H1 (cell line): ENCODE results near the gene KLHL29. TPM values are rescaled to one million over a fixed set of nuclear protein-coding genes. Genes with fewer than 3 reads are reported as not detected.

ENCODE experiments used
- CTCF ChIA-PET: fragments of 300-600 bp; sonication (Branson Sonifier 250); formaldehyde crosslinking; loops from one replicate; lab custom pipeline; 2021; ENCODE audit not compliant: partially characterized antibody; lab: Charles Lee
- POLR2A ChIA-PET: fragments of 300-600 bp; sonication (Branson Sonifier 250); formaldehyde crosslinking; loops from one replicate; lab custom pipeline; 2021; ENCODE audit warnings: inconsistent platforms; ENCODE audit not compliant: partially characterized antibody; lab: Charles Lee
- DNase-seq, 2 experiments: peaks; one replicate each; pipeline versions ENCODE4 v3.0.0 to v3.0.0-alpha.2; 2010 to 2022; ENCODE audit warnings: low spot score in 2 of 2, low read depth in 1 of 2, mixed read lengths in 1 of 2
- FAIRE-seq: peaks from 2 replicates; lab custom pipeline; 2011; peaks lifted over from hg19 to GRCh38; lab: Jason Lieb, UNC
- H2AFZ ChIP-seq: 2 replicates; pipeline ENCODE4 v1.8.1; 2012; ENCODE audit warnings: low read length, inconsistent platforms
- H2AK5ac ChIP-seq: 2 replicates; pipeline ENCODE4 v1.6.1; 2013; ENCODE audit warnings: low read depth, low read length
- H2BK120ac ChIP-seq: replicated peaks from 2 replicates; pipeline ENCODE3; 2013; ENCODE audit warnings: low read depth, low read length, inconsistent platforms
- H2BK12ac ChIP-seq: 2 replicates; pipeline ENCODE4 v1.6.1; 2013; ENCODE audit warnings: low read depth, low read length
- H2BK15ac ChIP-seq: 2 replicates; pipeline ENCODE4 v1.6.1; 2013; ENCODE audit warnings: low read length
- H2BK20ac ChIP-seq: 2 replicates; pipeline ENCODE4 v1.6.1; 2013; ENCODE audit warnings: low read length
- H2BK5ac ChIP-seq: 2 replicates; pipeline ENCODE4 v1.6.1; 2013; ENCODE audit warnings: low read depth, low read length
- H3K14ac ChIP-seq: 2 replicates; pipeline ENCODE4 v1.6.1; 2013; ENCODE audit warnings: inconsistent platforms; ENCODE audit not compliant: insufficient read length
- H3K18ac ChIP-seq: 2 replicates; pipeline ENCODE4 v1.6.1; 2013; ENCODE audit warnings: low read length; ENCODE audit errors: extremely low read depth
- H3K23ac ChIP-seq: 2 replicates; pipeline ENCODE4 v1.6.1; 2013; ENCODE audit warnings: inconsistent platforms; ENCODE audit not compliant: insufficient read length
- H3K23me2 ChIP-seq: 2 replicates; pipeline ENCODE4 v1.6.1; 2013; ENCODE audit warnings: low read depth, low read length
- H3K27ac ChIP-seq: 2 replicates; pipeline ENCODE4 v1.6.1; 2011; ENCODE audit warnings: low read depth, low read length, inconsistent platforms
- H3K27me3 ChIP-seq, 4 experiments: replicated peaks in 1 of 4; 1 replicate in 1 of 4; 2 replicates in 3 of 4; pipeline versions ENCODE4 v1.6.1 to v1.8.1; 2011 to 2013; ENCODE audit warnings: low read length in 3 of 4, mild to moderate bottlenecking in 3 of 4, inconsistent platforms in 2 of 4, mixed read lengths in 2 of 4, moderate library complexity in 1 of 4; ENCODE audit not compliant: control insufficient read depth in 3 of 4, insufficient read depth in 3 of 4; ENCODE audit errors: extremely low read depth in 1 of 4
- H3K36me3 ChIP-seq, 4 experiments: 2 replicates each; pipeline versions ENCODE4 v1.6.1 to v1.8.1; 2011 to 2013; ENCODE audit warnings: mild to moderate bottlenecking in 4 of 4, low read length in 3 of 4, moderate library complexity in 2 of 4, control low read depth in 1 of 4, inconsistent platforms in 1 of 4; ENCODE audit not compliant: insufficient read depth in 4 of 4, control insufficient read depth in 2 of 4
- H3K4ac ChIP-seq: replicated peaks from 2 replicates; pipeline ENCODE3; 2013; ENCODE audit warnings: low read length, low read depth, mixed read lengths, inconsistent platforms; ENCODE audit not compliant: insufficient read length
- H3K4me1 ChIP-seq, 4 experiments: replicated peaks in 1 of 4; 1 replicate in 1 of 4; 2 replicates in 3 of 4; pipeline versions ENCODE4 v1.6.1 to v1.8.1; 2011 to 2013; ENCODE audit warnings: low read length in 3 of 4, inconsistent platforms in 2 of 4, mixed read lengths in 1 of 4; ENCODE audit not compliant: insufficient read depth in 4 of 4, control insufficient read depth in 3 of 4
- H3K4me2 ChIP-seq, 2 experiments: 2 replicates each; pipeline versions ENCODE4 v1.6.1 to v1.8.1; 2011 to 2013; ENCODE audit warnings: low read depth in 2 of 2, low read length in 2 of 2, control low read depth in 1 of 2, inconsistent platforms in 1 of 2, mild to moderate bottlenecking in 1 of 2; ENCODE audit not compliant: insufficient read depth in 1 of 2
- H3K4me3 ChIP-seq, 4 experiments: fragments of 200-600, 300-600 bp in 1 of 4; sonication (generic), shearing (Covaris generic), sonication (Bioruptor Twin) in 1 of 4; 2 replicates each; pipeline versions ENCODE4 v1.5.1 to v1.8.1; 2011 to 2016; ENCODE audit warnings: low read length in 4 of 4, low read depth in 3 of 4, control low read depth in 2 of 4, inconsistent platforms in 2 of 4, mild to moderate bottlenecking in 2 of 4, mixed read lengths in 1 of 4, moderate library complexity in 1 of 4; ENCODE audit not compliant: insufficient read depth in 2 of 4; ENCODE audit errors: extremely low read depth in 1 of 4
- H3K56ac ChIP-seq: replicated peaks from 2 replicates; pipeline ENCODE3; 2013; ENCODE audit warnings: low read depth, mild to moderate bottlenecking, mixed read lengths, low read length, inconsistent platforms; ENCODE audit not compliant: insufficient read length
- H3K79me1 ChIP-seq: 2 replicates; pipeline ENCODE4 v1.6.1; 2013; ENCODE audit warnings: low read depth, low read length, control low read depth
- H3K79me2 ChIP-seq, 2 experiments: 2 replicates each; pipeline versions ENCODE4 v1.6.1 to v1.8.1; 2012 to 2013; ENCODE audit warnings: low read length in 2 of 2, mild to moderate bottlenecking in 2 of 2, inconsistent platforms in 1 of 2; ENCODE audit not compliant: insufficient read depth in 2 of 2, control insufficient read depth in 1 of 2
- H3K9ac ChIP-seq, 4 experiments: replicated peaks in 1 of 4; 1 replicate in 1 of 4; 2 replicates in 3 of 4; pipeline versions ENCODE4 v1.6.1 to v1.8.1; 2011 to 2013; ENCODE audit warnings: low read depth in 3 of 4, low read length in 3 of 4, control low read depth in 2 of 4, mild to moderate bottlenecking in 2 of 4, moderate library complexity in 2 of 4, inconsistent platforms in 1 of 4; ENCODE audit errors: extremely low read depth in 1 of 4
- H3K9me3 ChIP-seq, 2 experiments: 2 replicates each; pipeline versions ENCODE4 v1.6.1 to v1.8.1; 2012 to 2013; ENCODE audit warnings: mild to moderate bottlenecking in 2 of 2, moderate library complexity in 2 of 2, control low read depth in 1 of 2, inconsistent platforms in 1 of 2, low read depth in 1 of 2, low read length in 1 of 2, mixed read lengths in 1 of 2; ENCODE audit not compliant: insufficient read depth in 2 of 2
- H4K20me1 ChIP-seq, 2 experiments: replicated peaks in 1 of 2; 2 replicates each; pipeline versions ENCODE3 to v1.8.1; 2011 to 2013; ENCODE audit warnings: inconsistent platforms in 2 of 2, low read length in 2 of 2, mild to moderate bottlenecking in 1 of 2; ENCODE audit not compliant: insufficient read depth in 2 of 2, control insufficient read depth in 1 of 2
- H4K5ac ChIP-seq: 2 replicates; pipeline ENCODE4 v1.6.1; 2013; ENCODE audit warnings: low read length, low read depth, mixed read lengths, inconsistent platforms; ENCODE audit not compliant: insufficient read length
- H4K8ac ChIP-seq: 2 replicates; pipeline ENCODE4 v1.8.0; 2013; ENCODE audit warnings: mild to moderate bottlenecking, moderate library complexity, low read length, inconsistent platforms; ENCODE audit not compliant: insufficient read depth; ENCODE audit errors: extremely low read depth
- H4K91ac ChIP-seq: replicated peaks from 2 replicates; pipeline ENCODE3; 2013; ENCODE audit warnings: low read length, mixed read lengths, inconsistent platforms; ENCODE audit not compliant: insufficient read length
- BRCA1 ChIP-seq: IDR thresholded peaks from 2 replicates; pipeline ENCODE4 v1.6.1; 2012; ENCODE audit warnings: low read depth, low read length, improper control_type of control experiment
- EZH2 ChIP-seq: fragments of 200-600 bp; sonication (generic); IDR thresholded peaks from 2 replicates; pipeline ENCODE4 v1.7.1; 2012; ENCODE audit warnings: low read depth, mild to moderate bottlenecking, moderate library complexity, low read length, inconsistent platforms; ENCODE audit not compliant: severe bottlenecking
- KDM5A ChIP-seq: fragments of 200-600 bp; IDR thresholded peaks from 2 replicates; pipeline ENCODE4 v1.7.1; 2012; ENCODE audit warnings: mild to moderate bottlenecking, low read length, inconsistent platforms, mixed read lengths
- SP2 ChIP-seq: IDR thresholded peaks from 2 replicates; pipeline ENCODE4 v1.6.1; 2012; ENCODE audit warnings: mild to moderate bottlenecking, low read length, inconsistent platforms
- SP4 ChIP-seq: IDR thresholded peaks from 2 replicates; pipeline ENCODE4 v1.6.1; 2012; ENCODE audit warnings: low read length, inconsistent platforms
- SUZ12 ChIP-seq: fragments of 200-600 bp; sonication (generic); IDR thresholded peaks from 2 replicates; pipeline ENCODE4 v1.6.1; 2012; ENCODE audit warnings: mild to moderate bottlenecking, inconsistent platforms, low read length, moderate library complexity, mixed read lengths
- WGBS, 2 experiments: shearing (Covaris generic) in 1 of 2; methylation state at CpG; one replicate each; pipeline versions ENCODE4 v1.1.6 to v1.1.7; 2013 to 2015; ENCODE audit warnings: low lambda C conversion rate in 2 of 2, mixed read lengths in 2 of 2, inconsistent platforms in 1 of 2, low coverage in 1 of 2, missing lambda C conversion rate in 1 of 2; ENCODE audit not compliant: insufficient replicate concordance in 2 of 2, insufficient coverage in 1 of 2, insufficient read length in 1 of 2; ENCODE audit errors: extremely low coverage in 1 of 2, missing lambda C conversion rate in 1 of 2; 5-methylcytosine and 5-hydroxymethylcytosine counted together
- polyA plus RNA-seq, 7 experiments: library from polyadenylated mRNA; depleted of rRNA in 3 of 7; stranded (reverse) in 5 of 7; unstranded in 2 of 7; fragments of >200 nt in 5 of 7; fragments of 200-250 nt in 2 of 7; gene quantifications; 1 replicate in 5 of 7; 2 replicates in 1 of 7; 4 replicates in 1 of 7; pipeline versions ENCODE4 v1.2.1 to v1.2.3, GENCODE V29; 2011 to 2013; ENCODE audit warnings: missing spikeins in 2 of 7, mixed read lengths in 2 of 7
- total RNA-seq: library from RNA; stranded (reverse); fragmentation: NEBNext Ultra II Directional; extraction: Animal tissue kit (Norgen Biotek cat#: 25700); gene quantifications from 2 replicates; pipeline ENCODE4 v1.2.1, GENCODE V29; 2021
- TF ChIP-seq, protein P1 (sequence below): IDR thresholded peaks from 2 replicates; pipeline ENCODE4 v1.6.1; 2012; ENCODE audit warnings: inconsistent platforms

Gene KLHL29
- total and polyA plus RNA-seq, 2 of the 8 experiments (the other 6 are each of a cell fraction or from before 2014, with no cell fraction given): 1.1 to 4.7 TPM

DNA sequence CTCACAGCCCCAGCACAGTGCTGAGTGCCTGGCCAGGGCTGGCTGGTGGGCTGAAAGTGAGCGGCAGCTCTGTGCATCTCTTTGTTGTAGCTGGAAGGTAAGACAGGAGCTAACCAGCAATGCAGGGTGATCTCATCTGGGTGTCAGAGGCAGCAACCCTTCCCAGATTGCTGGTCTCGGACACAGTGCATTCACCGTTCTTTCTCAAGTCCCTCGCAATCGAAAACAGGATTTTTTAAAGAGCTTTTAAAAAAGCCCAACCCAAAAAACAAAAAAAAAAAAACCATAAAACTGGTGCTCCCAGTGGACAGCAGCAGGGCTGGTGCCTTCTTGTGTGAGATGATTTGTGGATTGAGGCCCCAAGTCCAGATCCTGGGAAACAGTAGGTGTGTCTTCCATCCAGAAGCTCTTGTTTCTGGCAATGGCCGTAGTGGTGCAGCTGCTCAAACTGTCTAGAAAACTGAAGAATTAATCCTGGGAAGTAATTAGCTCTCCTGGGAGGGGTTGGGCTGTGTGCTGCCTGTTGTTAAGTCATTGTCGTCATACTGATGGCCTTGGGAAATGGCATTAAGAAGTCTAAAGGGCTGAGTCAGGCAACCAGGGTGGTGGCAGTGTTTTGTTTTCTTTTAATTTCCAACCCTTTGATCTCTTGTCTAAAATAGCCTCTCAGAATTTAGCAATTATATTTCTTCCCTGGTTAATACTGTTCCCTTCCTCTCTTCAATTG lies 156.7 kb downstream of the KLHL29 start:
- H3K18ac ChIP-seq: no peak overlapping the region
- no peak overlapping the region for H3K27ac ChIP-seq
- no peak overlapping the region for H3K23ac ChIP-seq
- H4K8ac ChIP-seq: peak overlapping the region; percentile 68; the same call in 1 of the 2 replicates
- H2BK20ac ChIP-seq: no peak overlapping the region
- no peak overlapping the region; the same call in 1 of the 2 replicates for H2BK5ac ChIP-seq
- no peaks in the 10 kb centered on the region for H3K79me1 ChIP-seq
- no peak overlapping the region for H3K4me2 ChIP-seq
- H2BK15ac ChIP-seq: no peak overlapping the region
- H2AK5ac ChIP-seq: no peak overlapping the region
- no peak overlapping the region for H4K91ac ChIP-seq
- no peak overlapping the region for H2BK12ac ChIP-seq
- H4K20me1 ChIP-seq: no peaks in the 10 kb centered on the region
- no peaks in the 10 kb centered on the region for H3K36me3 ChIP-seq
- H3K56ac ChIP-seq: no peak overlapping the region
- H2AFZ ChIP-seq: no peak overlapping the region
- no peak overlapping the region for H2BK120ac ChIP-seq
- CTCF ChIA-PET: interaction anchor here (1.4 kb wide), 1 partner anchor 21 kb away, joined by 3 read pairs; no protein-coding TSS in a partner anchor
- 92% methylated on average over 7 of the region's 7 CpGs; no CpG with 5 or more reads in 1 of the 2 experiments for WGBS, 2 experiments
- no peak for FAIRE-seq
- no peaks in the 10 kb centered on the region for H3K79me2 ChIP-seq
- no peak overlapping the region for H4K5ac ChIP-seq
- no peak overlapping the region for H3K14ac ChIP-seq
- no peak overlapping the region for H3K4me3 ChIP-seq
- H3K27me3 ChIP-seq: no peaks in the 10 kb centered on the region
- no peaks in the 10 kb centered on the region; a peak in 1 of 7 replicates for H3K4me1 ChIP-seq
- POLR2A ChIA-PET: no interaction called here
- DNase-seq: no peak
- H3K4ac ChIP-seq: no peak overlapping the region
- H3K9ac ChIP-seq: no peak overlapping the region
- no peak for TF ChIP-seq BRCA1
- TF ChIP-seq EZH2: no peak
- TF ChIP-seq, protein P1, sequence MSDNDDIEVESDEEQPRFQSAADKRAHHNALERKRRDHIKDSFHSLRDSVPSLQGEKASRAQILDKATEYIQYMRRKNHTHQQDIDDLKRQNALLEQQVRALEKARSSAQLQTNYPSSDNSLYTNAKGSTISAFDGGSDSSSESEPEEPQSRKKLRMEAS: no peak
- no peak for TF ChIP-seq SUZ12
- TF ChIP-seq KDM5A: no peak
- no peak for TF ChIP-seq SP4
- TF ChIP-seq SP2: no peak
- H3K23me2 ChIP-seq: no peaks in the 10 kb centered on the region
- no peaks in the 10 kb centered on the region for H3K9me3 ChIP-seq
